Panc1 (cell line): ENCODE results near the gene NNAT.

Experiments used
- POLR2AphosphoS5 ChIP-seq: IDR thresholded peaks from 2 replicates; pipeline ENCODE4 v1.6.1; 2012; ENCODE audit warnings: mild to moderate bottlenecking, low read depth, low read length, moderate library complexity
- TCF7L2 ChIP-seq: IDR thresholded peaks from 2 replicates; pipeline ENCODE4 v1.6.1; 2011; ENCODE audit warnings: mild to moderate bottlenecking, low read depth, low read length, inconsistent platforms
- TF ChIP-seq, protein P1 (sequence below): fragments of 450-650 bp; IDR thresholded peaks from 2 replicates; pipeline ENCODE4 v1.5.1; 2017; ENCODE audit warnings: mild to moderate bottlenecking

- TF ChIP-seq POLR2AphosphoS5, result no peak
- TF ChIP-seq, protein P1, sequence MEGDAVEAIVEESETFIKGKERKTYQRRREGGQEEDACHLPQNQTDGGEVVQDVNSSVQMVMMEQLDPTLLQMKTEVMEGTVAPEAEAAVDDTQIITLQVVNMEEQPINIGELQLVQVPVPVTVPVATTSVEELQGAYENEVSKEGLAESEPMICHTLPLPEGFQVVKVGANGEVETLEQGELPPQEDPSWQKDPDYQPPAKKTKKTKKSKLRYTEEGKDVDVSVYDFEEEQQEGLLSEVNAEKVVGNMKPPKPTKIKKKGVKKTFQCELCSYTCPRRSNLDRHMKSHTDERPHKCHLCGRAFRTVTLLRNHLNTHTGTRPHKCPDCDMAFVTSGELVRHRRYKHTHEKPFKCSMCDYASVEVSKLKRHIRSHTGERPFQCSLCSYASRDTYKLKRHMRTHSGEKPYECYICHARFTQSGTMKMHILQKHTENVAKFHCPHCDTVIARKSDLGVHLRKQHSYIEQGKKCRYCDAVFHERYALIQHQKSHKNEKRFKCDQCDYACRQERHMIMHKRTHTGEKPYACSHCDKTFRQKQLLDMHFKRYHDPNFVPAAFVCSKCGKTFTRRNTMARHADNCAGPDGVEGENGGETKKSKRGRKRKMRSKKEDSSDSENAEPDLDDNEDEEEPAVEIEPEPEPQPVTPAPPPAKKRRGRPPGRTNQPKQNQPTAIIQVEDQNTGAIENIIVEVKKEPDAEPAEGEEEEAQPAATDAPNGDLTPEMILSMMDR, result no peak
- no peak for TF ChIP-seq TCF7L2
Observed at GRCh38 chr20:37494796-37495195, 26.3 kb upstream of the NNAT start.
